Coronary artery (tissue), 2 donors: ENCODE measurements around the gene CERS1.

ENCODE experiments used
- DNase-seq: peaks from one replicate; pipeline ENCODE4 v3.0.0-alpha.2; 2017; ENCODE audit warnings: low spot score
- H3K27ac ChIP-seq, 2 donors: fragments of 200-600 bp; sonication (generic); one replicate each; pipeline ENCODE4 v1.5.1; 2016 to 2019
- H3K4me3 ChIP-seq: fragments of 200-600 bp; sonication (generic); 2 replicates; pipeline ENCODE4 v1.5.1; 2016; ENCODE audit warnings: mild to moderate bottlenecking, moderate library complexity
- CTCF ChIP-seq: fragments of 200-600 bp; sonication (generic); IDR thresholded peaks from one replicate; pipeline ENCODE4 v1.5.1; 2019; ENCODE audit warnings: antibody characterized with exemption

Gene CERS1

DNA sequence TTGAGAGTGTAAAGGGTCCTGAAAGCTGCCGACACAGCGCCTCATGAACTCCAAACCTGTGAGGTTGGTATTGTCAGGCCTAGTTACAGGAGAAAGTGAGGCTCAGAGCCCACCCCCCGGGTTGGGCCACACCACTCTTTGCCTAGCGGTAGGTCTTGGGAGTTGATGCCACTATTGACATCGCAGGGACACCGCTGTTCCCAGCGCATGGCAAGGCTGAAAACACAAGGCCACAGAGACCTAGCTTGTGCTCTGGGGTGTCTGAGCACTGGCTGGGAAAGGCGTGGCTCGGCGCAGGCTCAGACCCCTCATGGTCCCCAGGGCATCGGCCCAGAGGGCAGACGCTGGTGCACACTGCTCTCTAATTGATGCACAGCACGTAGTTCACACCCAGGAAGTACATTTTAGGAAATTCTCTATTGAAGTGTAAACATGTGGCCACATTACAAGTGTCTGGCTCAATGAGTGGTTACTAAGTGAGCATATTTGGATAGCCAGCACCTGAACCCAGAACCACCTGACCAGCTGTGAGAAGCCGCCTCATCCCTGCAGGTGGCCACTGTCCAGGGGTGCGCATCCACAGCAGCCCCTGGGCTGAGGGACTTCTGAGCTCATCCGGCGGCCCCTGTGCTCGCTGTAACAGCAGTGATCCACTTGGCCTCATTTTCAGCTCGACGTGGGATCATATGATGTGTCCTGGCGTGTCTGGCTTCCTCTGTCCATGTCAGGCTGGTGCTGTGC lies 36.9 kb downstream of the CERS1 start:
- no peak for TF ChIP-seq CTCF
- DNase-seq, result no peak
- H3K4me3 ChIP-seq, result no peak overlapping the region
- H3K27ac ChIP-seq, result no peak overlapping the region

DNA sequence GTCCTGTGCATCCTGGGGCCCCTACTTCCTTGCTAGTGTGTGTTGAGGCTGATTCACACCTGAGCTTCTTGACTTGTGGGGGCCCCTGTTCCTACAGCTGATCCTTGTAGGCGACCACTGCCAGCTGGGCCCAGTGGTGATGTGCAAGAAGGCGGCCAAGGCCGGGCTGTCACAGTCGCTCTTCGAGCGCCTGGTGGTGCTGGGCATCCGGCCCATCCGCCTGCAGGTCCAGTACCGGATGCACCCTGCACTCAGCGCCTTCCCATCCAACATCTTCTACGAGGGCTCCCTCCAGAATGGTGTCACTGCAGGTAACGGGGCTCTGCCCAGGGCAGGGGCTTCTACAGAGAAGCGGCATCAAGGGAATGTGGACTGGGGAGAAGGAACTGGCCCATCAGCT lies 38.7 kb downstream of the CERS1 start:
- no peak for DNase-seq
- no peak for TF ChIP-seq CTCF
- no peak overlapping the region for H3K4me3 ChIP-seq
- no peak overlapping the region for H3K27ac ChIP-seq

DNA sequence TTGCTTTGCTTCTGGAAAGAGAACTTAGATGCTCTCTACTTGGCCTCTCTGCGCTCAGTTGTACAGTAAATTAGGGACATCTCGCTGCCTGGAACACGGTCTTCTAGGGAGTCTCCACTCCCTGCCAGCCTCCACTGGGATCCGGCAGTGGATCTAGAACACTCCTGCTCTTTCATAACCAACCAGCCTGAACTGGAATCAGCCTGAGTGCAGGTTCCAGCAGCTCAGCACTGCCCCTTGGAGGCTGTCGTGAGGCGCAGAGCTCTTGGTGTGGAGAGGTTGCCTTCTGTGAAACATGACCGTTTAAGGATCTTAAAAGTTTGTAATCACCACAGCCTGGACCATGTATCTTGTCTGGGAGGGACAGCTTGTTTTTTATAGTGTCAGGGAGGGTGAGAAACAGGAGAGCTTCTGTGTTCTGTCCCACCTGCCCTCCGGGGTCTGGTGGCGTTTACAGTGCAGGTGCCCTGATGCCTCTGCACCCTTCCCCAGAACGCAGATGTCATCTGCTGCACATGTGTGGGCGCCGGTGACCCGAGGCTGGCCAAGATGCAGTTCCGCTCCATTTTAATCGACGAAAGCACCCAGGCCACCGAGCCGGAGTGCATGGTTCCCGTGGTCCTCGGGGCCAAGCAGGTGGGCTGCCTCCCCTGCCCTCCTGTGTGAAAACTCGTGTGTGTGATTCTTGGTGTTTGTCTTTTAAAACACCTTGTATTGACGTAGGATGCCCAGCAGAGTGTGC lies 39.4 kb downstream of the CERS1 start:
- TF ChIP-seq CTCF, result no peak
- Histone ChIP-seq H3K4me3 (no peak overlapping the region), H3K27ac (no peak overlapping the region)
- no peak for DNase-seq

- Histone ChIP-seq H3K27ac (no peak overlapping the region), H3K4me3 (no peak overlapping the region)
- no peak for DNase-seq
- TF ChIP-seq CTCF, result no peak
These were observed 40.1 kb downstream of the CERS1 start for GRCh38 chr19:18855647-18856384.

DNA sequence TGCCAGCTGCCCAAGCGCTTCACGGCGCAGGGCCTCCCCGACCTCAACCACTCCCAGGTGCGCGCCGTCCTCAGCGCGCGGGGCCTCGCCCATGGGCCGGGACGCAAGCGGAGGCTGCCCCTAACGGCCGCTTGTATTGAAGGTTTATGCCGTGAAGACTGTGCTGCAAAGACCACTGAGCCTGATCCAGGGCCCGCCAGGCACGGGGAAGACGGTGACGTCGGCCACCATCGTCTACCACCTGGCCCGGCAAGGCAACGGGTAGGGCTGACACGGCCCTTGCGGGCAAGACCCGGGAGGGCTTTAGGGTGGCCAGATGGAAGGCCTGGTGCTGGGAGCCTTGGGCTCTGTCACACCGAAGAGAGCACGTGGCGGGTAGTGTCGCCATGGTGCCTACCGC lies 41.0 kb downstream of the CERS1 start:
- DNase-seq, result no peak
- no peak overlapping the region for H3K27ac ChIP-seq
- no peak for TF ChIP-seq CTCF

DNA sequence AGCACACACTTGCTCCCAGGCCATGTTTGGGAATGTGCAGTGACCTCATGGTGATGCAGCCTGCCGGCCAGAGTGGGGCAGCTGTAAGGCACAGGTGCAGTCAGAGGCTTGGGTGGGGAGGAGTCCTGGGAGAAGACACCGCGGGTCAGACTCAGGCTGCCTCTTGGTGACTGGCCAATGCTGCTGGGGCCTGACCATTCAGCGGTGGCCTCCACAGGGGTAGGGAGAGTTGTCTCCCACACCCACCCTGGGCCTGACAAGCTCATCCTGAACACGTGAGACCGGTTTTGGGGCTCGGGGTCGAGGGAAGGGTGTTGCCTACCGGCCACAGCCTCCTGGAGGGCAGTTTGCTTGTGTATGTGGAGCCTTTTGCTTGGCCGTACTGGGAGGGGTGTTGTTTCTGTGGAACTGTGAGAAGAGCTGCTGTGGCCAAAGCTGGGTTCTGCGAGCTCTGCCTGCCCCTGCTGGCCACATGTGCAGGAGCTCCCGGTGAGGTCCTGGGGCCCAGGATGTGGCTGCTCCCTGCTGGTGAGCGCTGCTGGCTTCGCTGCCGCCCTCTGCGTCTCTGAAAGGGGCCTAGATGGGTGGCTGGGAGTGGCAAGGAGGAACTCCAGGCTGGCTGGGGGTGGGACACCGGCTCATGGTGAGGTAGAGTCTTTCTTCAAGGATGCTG lies 42.1 kb downstream of the CERS1 start:
- no peak for TF ChIP-seq CTCF
- no peak overlapping the region for H3K27ac ChIP-seq
- DNase-seq, result no peak
- no peak overlapping the region for H3K4me3 ChIP-seq

More for the DNA sequence above, 41.0 kb downstream of the CERS1 start:
- no peak overlapping the region for H3K4me3 ChIP-seq
